Esophagus squamous epithelium (tissue), 5 donors: ENCODE data around the gene PI4K2A. TPM values are rescaled to one million over a fixed set of nuclear protein-coding genes. Genes with fewer than 3 reads are reported as not detected.
A peak's percentile ranks its signal among the peaks of the same experiment; 100 is the strongest.

Experiments used
- DNase-seq: peaks from one replicate; lab custom pipeline; 2025; lab: John Stamatoyannopoulos, UW
- H3K27ac ChIP-seq, 4 donors: fragments of 200-600 bp; sonication (generic); one replicate each; pipeline ENCODE4 v1.5.1; 2016 to 2019; ENCODE audit warnings: mild to moderate bottlenecking in 1 of 4
- H3K27me3 ChIP-seq, 4 donors: fragments of 200-600 bp; sonication (generic); 1 replicate in 3 of 4; 2 replicates in 1 of 4; pipeline versions ENCODE4 v1.5.1 to v1.6.0; 2017 to 2021; ENCODE audit warnings: antibody characterized with exemption in 1 of 4
- H3K36me3 ChIP-seq, 3 donors: fragments of 200-600 bp; sonication (generic); one replicate each; pipeline ENCODE4 v1.5.1; 2016 to 2019
- H3K4me1 ChIP-seq, 3 donors: fragments of 200-600 bp; sonication (generic); one replicate each; pipeline ENCODE4 v1.5.1; 2017 to 2019
- H3K4me3 ChIP-seq, 4 donors: fragments of 200-600 bp; sonication (generic); 1 replicate in 3 of 4; 2 replicates in 1 of 4; pipeline ENCODE4 v1.5.1; 2016 to 2019; ENCODE audit warnings: mild to moderate bottlenecking in 2 of 4, moderate library complexity in 1 of 4
- H3K9me3 ChIP-seq, 3 donors: fragments of 200-600 bp; sonication (generic); one replicate each; pipeline ENCODE4 v1.5.1; 2016 to 2019
- POLR2A ChIP-seq, 4 donors: fragments of 450-650 bp; IDR thresholded peaks; one replicate each; pipeline ENCODE4 v1.6.1; 2017; ENCODE audit warnings: antibody characterized with exemption in 4 of 4, mild to moderate bottlenecking in 4 of 4, moderate library complexity in 3 of 4
- WGBS, 2 donors: methylation state at CpG; one replicate each; pipeline ENCODE4 v1.1.5; 2018; 5-methylcytosine and 5-hydroxymethylcytosine counted together
- intact Hi-C: fragments of 100-400 bp; cut with DNase I; formaldehyde crosslinking; loops from one replicate; pipeline ENCODE4 v1.15.0; 2022
- total RNA-seq, 4 donors: library from RNA; depleted of rRNA; stranded (reverse); fragments of >200 nt; gene quantifications; one replicate each; pipeline ENCODE4 v1.1.0, GENCODE V29; 2016
- TF ChIP-seq, protein P1 (sequence below), 6 experiments: fragments of 450-650 bp in 4 of 6; fragments of 200-600 bp in 2 of 6; sonication (generic) in 2 of 6; IDR thresholded peaks; one replicate each; pipeline ENCODE4 v1.5.1; 2016 to 2019; ENCODE audit warnings: antibody characterized with exemption in 6 of 6, mild to moderate bottlenecking in 4 of 6, moderate library complexity in 4 of 6
- donor health status: DM: yes; HTN: yes; CAD: no.

The PI4K2A gene
- total RNA-seq, 4 donors from 2014 or later, result 14.0 to 29.3 (median 19.6) TPM

DNA sequence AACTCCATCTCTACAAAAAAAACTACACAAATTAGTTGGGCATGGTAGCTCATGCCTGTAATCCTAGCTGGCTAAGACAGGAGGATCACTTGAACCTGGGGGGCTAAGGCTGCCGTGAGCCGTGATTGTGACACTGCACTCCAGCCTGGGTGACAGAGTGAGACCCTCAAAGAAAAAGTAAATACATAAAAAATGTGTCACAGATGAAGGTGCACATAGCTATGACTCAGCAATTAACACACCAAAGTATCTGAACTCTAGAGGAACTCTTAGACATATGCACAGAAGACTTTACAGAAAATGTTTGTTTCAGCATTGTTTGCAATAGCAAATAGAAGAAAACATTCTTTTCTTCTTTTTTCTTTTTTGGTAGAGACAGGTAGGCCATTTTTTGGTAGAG, 42.7 kb upstream of the PI4K2A start:
- intact Hi-C loops, result no loop called here
- no peaks in the 10 kb centered on the region for H3K27me3 ChIP-seq
- 76 to 100% methylated on average over 2 of the region's 2 CpGs for WGBS, 2 donors
- no peak for DNase-seq
- no peaks in the 10 kb centered on the region for H3K36me3 ChIP-seq
- no peak for TF ChIP-seq POLR2A (IDR thresholded peaks at IDR 0.05)
- TF ChIP-seq, protein P1, sequence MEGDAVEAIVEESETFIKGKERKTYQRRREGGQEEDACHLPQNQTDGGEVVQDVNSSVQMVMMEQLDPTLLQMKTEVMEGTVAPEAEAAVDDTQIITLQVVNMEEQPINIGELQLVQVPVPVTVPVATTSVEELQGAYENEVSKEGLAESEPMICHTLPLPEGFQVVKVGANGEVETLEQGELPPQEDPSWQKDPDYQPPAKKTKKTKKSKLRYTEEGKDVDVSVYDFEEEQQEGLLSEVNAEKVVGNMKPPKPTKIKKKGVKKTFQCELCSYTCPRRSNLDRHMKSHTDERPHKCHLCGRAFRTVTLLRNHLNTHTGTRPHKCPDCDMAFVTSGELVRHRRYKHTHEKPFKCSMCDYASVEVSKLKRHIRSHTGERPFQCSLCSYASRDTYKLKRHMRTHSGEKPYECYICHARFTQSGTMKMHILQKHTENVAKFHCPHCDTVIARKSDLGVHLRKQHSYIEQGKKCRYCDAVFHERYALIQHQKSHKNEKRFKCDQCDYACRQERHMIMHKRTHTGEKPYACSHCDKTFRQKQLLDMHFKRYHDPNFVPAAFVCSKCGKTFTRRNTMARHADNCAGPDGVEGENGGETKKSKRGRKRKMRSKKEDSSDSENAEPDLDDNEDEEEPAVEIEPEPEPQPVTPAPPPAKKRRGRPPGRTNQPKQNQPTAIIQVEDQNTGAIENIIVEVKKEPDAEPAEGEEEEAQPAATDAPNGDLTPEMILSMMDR (IDR thresholded peaks at IDR 0.05), result no peak
- H3K4me3 ChIP-seq, result no peak overlapping the region
- no peaks in the 10 kb centered on the region for H3K9me3 ChIP-seq
- peak overlapping the region in 2 of 4 donors; percentile 82 to 83 for H3K27ac ChIP-seq
- H3K4me1 ChIP-seq, result peaks cover 0 to 17% (median 10%) of the 10 kb centered on the region in 3 donors

DNA sequence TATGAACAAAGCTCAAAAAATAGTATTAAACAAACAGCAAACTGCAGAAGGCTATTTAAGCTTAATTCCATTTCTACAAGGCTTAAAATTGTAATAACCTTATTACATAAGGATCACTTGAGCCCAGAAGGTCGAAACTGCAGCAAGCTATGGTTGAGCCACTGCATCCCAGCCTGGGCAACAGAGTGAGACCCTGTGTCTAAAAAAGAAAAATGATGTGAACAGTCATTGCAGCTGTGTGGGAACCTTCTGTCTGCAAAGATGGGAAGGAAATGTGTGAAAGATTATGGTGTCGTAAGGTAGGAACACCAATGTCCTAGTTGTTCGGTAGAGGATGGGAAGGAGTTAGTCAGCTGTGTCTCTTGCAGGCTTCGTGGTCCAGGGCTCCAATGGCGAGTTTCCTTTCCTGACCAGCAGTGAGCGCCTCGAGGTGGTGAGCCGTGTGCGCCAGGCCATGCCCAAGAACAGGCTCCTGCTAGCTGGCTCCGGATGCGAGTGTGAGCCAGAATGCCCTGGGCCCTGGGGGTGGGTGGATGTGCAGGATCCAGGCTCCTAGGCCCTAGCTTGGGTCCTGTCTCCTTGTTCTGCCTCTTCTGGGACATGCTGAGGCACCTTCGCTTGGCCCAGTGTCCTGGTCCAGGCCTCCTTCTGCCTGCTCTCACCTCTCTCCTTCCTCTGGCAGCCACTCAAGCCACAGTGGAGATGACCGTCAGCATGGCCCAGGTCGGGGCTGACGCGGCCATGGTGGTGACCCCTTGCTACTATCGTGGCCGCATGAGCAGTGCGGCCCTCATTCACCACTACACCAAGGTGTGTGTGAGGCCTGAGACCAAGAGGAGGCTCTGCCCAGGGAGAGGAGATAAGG, 41.8 kb upstream of the PI4K2A start:
- DNase-seq, result no peak
- WGBS, 2 donors, result 85 to 90% methylated on average over 14 of the region's 19 CpGs

DNA sequence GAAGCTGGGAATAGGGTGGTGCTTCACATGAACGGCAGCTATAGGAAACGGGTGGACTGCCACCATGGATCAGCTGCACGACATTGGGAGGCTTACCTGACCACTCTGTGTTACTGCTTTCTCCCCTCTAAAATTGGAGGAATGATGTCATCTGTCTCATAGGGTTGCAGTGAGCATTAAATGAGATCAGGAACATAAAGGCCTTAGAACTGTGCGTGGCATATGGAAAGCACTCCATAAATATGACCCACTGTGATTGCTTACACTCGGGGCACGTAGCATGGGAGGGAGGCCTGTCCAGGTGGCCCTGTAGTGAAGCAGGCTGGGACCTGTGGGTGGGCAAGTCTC, 41.2 kb upstream of the PI4K2A start:
- TF ChIP-seq, protein P1 (IDR thresholded peaks at IDR 0.05), result no peak
- no peak for TF ChIP-seq POLR2A (IDR thresholded peaks at IDR 0.05)
- intact Hi-C loops, result no loop called here

More for the DNA sequence above, 41.8 kb upstream of the PI4K2A start:
- H3K27ac ChIP-seq, result no peak overlapping the region
- H3K4me3 ChIP-seq, result no peak overlapping the region
- H3K27me3 ChIP-seq, result no peaks in the 10 kb centered on the region
- H3K9me3 ChIP-seq, result no peaks in the 10 kb centered on the region
- intact Hi-C loops, result no loop called here
- no peaks in the 10 kb centered on the region for H3K36me3 ChIP-seq
- H3K4me1 ChIP-seq, result peaks cover 0 to 17% (median 10%) of the 10 kb centered on the region in 3 donors
- TF ChIP-seq, protein P1 (IDR thresholded peaks at IDR 0.05), result no peak
- TF ChIP-seq POLR2A (IDR thresholded peaks at IDR 0.05), result no peak

DNA sequence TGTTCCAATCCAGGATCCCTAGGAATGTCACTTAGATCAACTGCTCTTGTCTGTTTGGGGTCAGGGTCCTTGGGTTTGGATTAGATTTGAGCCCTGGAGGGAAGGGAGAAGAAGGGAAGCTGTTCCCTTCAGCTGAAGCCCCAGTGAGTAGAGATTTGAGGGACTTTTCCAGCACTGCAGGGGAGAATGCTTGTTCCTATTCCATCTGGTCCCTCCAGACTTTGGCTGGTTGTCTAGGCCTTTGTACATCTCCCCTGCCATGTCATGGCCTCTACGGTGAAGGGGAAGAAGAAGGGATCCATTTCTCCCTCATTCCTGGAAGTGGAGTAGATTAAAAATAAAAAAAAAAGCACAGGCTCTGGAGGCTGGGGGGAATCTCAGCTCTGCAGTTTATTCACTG, 39.9 kb upstream of the PI4K2A start:
- no peak for TF ChIP-seq POLR2A (IDR thresholded peaks at IDR 0.05)
- TF ChIP-seq, protein P1 (IDR thresholded peaks at IDR 0.05), result no peak
- peaks cover 0 to 15% (median 9%) of the 10 kb centered on the region in 3 donors for H3K4me1 ChIP-seq
- H3K27me3 ChIP-seq, result no peaks in the 10 kb centered on the region
- no peaks in the 10 kb centered on the region for H3K9me3 ChIP-seq
- 100% methylated on average over 1 of the region's 1 CpG; no CpG with 5 or more reads in 1 of the 2 donors for WGBS, 2 donors
- no peak overlapping the region for H3K27ac ChIP-seq
- H3K36me3 ChIP-seq, result no peaks in the 10 kb centered on the region
- H3K4me3 ChIP-seq, result no peak overlapping the region
- intact Hi-C loops, result no loop called here
- no peak for DNase-seq

More for the DNA sequence above, 41.2 kb upstream of the PI4K2A start:
- Histone ChIP-seq H3K27ac (no peak overlapping the region), H3K4me3 (no peak overlapping the region), H3K36me3 (no peaks in the 10 kb centered on the region), H3K9me3 (no peaks in the 10 kb centered on the region), H3K27me3 (no peaks in the 10 kb centered on the region), H3K4me1 (peaks cover 0 to 17% (median 10%) of the 10 kb centered on the region in 3 donors)
- 84 to 94% methylated on average over 5 to 6 of the region's 6 CpGs for WGBS, 2 donors
- no peak for DNase-seq
